RWPE2 (cell line): ENCODE results near the gene RALA.

Source experiments
- ATAC-seq: fragments of 200-7000 bp; cut with Tn5 transposase; 3 replicates; pipeline ENCODE4 v1.9.1; 2021; ENCODE audit warnings: low read depth
- DNase-seq: peaks from one replicate; pipeline ENCODE4 v3.0.0-alpha.2; 2020; ENCODE audit warnings: low spot score
- H3K27ac ChIP-seq: fragments of 450-650 bp; 2 replicates; pipeline ENCODE4 v1.5.1; 2017; ENCODE audit warnings: mild to moderate bottlenecking; ENCODE audit not compliant: poor library complexity, severe bottlenecking
- H3K27me3 ChIP-seq: fragments of 250-450 bp; sonication (Bioruptor Pico); 2 replicates; pipeline ENCODE4 v1.5.1; 2021; ENCODE audit warnings: mild to moderate bottlenecking, moderate library complexity; ENCODE audit not compliant: insufficient read depth, poor library complexity, severe bottlenecking
- H3K36me3 ChIP-seq: fragments of 250-450 bp; sonication (Bioruptor Pico); 2 replicates; pipeline ENCODE4 v1.5.1; 2020; ENCODE audit warnings: low read depth, mild to moderate bottlenecking, moderate library complexity
- H3K4me1 ChIP-seq: fragments of 250-450 bp; sonication (Bioruptor Pico); 2 replicates; pipeline ENCODE4 v1.5.1; 2021; ENCODE audit warnings: mild to moderate bottlenecking, moderate library complexity; ENCODE audit not compliant: insufficient read depth, poor library complexity, severe bottlenecking
- H3K4me3 ChIP-seq: fragments of 250-450 bp; sonication (Bioruptor Pico); 2 replicates; pipeline ENCODE4 v1.5.1; 2021; ENCODE audit warnings: mild to moderate bottlenecking, moderate library complexity; ENCODE audit not compliant: severe bottlenecking
- H3K9me3 ChIP-seq: fragments of 250-450 bp; sonication (Bioruptor Pico); 2 replicates; pipeline ENCODE4 v1.5.1; 2021; ENCODE audit warnings: mild to moderate bottlenecking, moderate library complexity; ENCODE audit not compliant: severe bottlenecking
- TF ChIP-seq, protein P1 (sequence below): fragments of 450-650 bp; IDR thresholded peaks from one replicate; pipeline ENCODE4 v1.5.1; 2017; ENCODE audit warnings: mild to moderate bottlenecking, moderate library complexity; ENCODE audit not compliant: poor library complexity, severe bottlenecking

RALA gene

DNA sequence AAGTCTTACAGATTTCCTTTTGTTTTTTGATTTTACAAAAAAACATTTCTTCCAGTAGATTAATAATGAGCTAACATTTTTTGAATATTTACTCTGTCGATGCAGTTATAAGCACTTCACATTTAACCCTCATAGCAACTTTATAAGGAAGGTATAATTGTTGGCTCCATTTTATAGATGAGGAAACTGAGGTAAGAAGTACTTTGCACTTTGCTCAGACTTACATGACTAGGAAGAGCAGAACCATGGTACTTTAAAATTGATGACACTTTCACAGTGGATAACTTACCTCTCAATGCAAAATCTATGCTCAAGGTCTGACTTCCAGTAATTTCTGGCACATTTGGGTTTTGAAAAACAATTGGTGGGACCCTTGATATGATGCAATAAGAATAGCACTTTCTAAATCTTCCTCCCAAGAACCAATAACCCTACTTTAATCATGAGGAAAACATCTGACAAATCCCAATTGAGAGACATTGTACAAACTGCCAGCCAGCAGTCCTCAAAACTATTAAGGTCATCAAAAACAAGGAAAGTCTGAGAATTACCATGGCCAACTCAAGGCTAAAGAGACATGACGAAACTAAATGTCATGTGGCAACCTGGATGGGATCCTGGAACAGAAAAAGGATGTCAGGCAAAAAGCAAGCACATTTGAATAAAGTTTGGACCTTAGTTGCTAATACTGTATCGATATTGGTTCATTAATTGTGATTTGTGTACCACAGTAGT is 72.6 kb downstream of the RALA start:
- ATAC-seq: no peak

DNA sequence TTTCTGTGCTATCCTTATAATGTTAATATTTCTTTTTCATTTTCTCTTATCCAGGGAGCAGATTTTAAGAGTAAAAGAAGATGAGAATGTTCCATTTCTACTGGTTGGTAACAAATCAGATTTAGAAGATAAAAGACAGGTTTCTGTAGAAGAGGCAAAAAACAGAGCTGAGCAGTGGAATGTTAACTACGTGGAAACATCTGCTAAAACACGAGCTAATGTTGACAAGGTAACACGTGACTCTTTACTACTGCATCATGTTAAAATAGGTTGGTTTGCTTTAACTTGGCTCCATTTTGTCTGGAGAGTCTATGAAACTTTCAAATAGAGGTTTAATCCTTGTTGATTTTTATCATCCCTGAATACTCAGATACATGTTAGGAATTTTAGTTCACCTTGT is 73.3 kb downstream of the RALA start:
- no peaks in the 10 kb centered on the region for H3K27me3 ChIP-seq
- no peak overlapping the region for H3K4me3 ChIP-seq
- H3K36me3 ChIP-seq: peaks cover 51% of the 10 kb centered on the region
- H3K4me1 ChIP-seq: peaks cover 16% of the 10 kb centered on the region
- no peak overlapping the region for H3K27ac ChIP-seq
- TF ChIP-seq, protein P1, sequence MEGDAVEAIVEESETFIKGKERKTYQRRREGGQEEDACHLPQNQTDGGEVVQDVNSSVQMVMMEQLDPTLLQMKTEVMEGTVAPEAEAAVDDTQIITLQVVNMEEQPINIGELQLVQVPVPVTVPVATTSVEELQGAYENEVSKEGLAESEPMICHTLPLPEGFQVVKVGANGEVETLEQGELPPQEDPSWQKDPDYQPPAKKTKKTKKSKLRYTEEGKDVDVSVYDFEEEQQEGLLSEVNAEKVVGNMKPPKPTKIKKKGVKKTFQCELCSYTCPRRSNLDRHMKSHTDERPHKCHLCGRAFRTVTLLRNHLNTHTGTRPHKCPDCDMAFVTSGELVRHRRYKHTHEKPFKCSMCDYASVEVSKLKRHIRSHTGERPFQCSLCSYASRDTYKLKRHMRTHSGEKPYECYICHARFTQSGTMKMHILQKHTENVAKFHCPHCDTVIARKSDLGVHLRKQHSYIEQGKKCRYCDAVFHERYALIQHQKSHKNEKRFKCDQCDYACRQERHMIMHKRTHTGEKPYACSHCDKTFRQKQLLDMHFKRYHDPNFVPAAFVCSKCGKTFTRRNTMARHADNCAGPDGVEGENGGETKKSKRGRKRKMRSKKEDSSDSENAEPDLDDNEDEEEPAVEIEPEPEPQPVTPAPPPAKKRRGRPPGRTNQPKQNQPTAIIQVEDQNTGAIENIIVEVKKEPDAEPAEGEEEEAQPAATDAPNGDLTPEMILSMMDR: no peak
- DNase-seq (no peak), ATAC-seq (no peak)
- H3K9me3 ChIP-seq: no peaks in the 10 kb centered on the region

More for the DNA sequence above, 72.6 kb downstream of the RALA start:
- no peak for DNase-seq
- Histone ChIP-seq H3K9me3 (no peaks in the 10 kb centered on the region), H3K4me3 (no peak overlapping the region), H3K27me3 (no peaks in the 10 kb centered on the region), H3K27ac (no peak overlapping the region), H3K4me1 (peaks cover 22% of the 10 kb centered on the region), H3K36me3 (peaks cover 55% of the 10 kb centered on the region)
- TF ChIP-seq, protein P1: no peak

DNA sequence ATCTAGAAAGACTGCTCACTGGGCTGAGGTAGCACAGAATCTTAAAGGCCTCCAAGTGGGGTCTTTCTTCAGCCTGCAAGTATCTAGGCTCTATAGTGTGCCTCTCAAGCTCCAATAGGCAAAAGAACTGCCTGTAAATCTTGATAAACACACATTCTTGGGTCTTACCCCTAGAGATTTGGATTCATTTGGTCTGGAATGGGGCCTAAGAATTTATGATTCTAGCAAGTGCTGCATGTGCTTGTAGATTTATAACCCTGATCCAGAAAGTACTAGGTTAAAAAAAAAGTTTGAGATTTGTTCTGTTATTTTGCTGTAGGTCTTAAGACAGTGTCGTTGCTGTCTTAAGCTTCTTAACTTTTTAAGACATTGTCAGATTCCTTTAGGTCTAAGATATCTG is 74.1 kb downstream of the RALA start:
- ATAC-seq (no peak), DNase-seq (no peak)
- TF ChIP-seq, protein P1: no peak
- peaks cover 14% of the 10 kb centered on the region for H3K4me1 ChIP-seq
- H3K36me3 ChIP-seq: peaks cover 55% of the 10 kb centered on the region
- H3K4me3 ChIP-seq: no peak overlapping the region
- no peak overlapping the region for H3K27ac ChIP-seq
- H3K27me3 ChIP-seq: no peaks in the 10 kb centered on the region
- no peaks in the 10 kb centered on the region for H3K9me3 ChIP-seq

DNA sequence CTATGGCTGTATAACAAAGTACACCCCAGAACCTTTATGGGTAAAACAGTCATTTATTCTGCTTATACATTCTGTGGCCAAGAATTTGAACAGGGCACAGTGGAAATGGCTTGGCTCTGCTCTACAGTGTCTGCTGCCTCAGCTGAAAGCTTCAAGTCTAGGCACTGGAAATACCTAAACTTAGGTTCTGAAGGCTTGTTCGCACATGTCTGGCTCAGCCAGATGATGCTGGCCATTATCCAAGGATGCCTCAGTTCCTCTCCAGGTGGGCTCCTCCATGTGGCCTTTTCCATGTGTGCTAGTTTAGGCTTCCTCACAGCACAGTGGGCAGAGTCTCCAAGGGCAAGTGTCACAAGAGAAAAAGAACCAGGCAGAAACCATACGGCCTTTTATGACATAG is 76.8 kb downstream of the RALA start:
- no peak for DNase-seq
- ATAC-seq: peak; percentile 12; the same call in 1 of the 3 replicates
- peaks cover 14% of the 10 kb centered on the region for H3K4me1 ChIP-seq
- H3K27ac ChIP-seq: peak overlapping the region; percentile 9
- H3K4me3 ChIP-seq: no peak overlapping the region
- H3K27me3 ChIP-seq: no peaks in the 10 kb centered on the region
- no peaks in the 10 kb centered on the region for H3K9me3 ChIP-seq
- TF ChIP-seq, protein P1: no peak
- peaks cover 63% of the 10 kb centered on the region for H3K36me3 ChIP-seq

DNA sequence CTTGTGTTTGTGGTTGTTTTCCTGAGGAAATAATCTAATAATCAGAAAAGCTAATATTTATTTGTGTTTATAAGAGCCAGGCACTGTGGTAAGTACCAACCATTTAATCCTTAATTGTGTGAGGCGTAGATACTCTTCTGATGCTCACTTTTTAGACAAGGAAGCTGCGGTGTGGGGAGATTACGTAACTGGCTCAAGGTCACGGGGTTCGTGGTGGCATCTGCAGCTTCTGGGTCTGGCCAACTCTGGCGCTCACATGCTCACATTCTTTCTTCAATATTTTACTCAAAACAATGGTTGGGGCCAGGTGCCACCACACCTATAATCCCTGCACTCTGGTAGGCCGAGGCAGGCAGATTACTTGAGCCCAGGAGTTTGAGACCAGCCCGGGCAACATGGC is 77.6 kb downstream of the RALA start:
- ATAC-seq (no peak), DNase-seq (no peak)
- TF ChIP-seq, protein P1: no peak
- Histone ChIP-seq H3K36me3 (peaks cover 63% of the 10 kb centered on the region), H3K27ac (no peak overlapping the region), H3K27me3 (no peaks in the 10 kb centered on the region), H3K4me3 (no peak overlapping the region), H3K4me1 (peaks cover 14% of the 10 kb centered on the region), H3K9me3 (no peaks in the 10 kb centered on the region)
